Fibroblast of lung (primary cell): Measurements from ENCODE around the gene PCGF5. TPM values are rescaled to one million over a fixed set of nuclear protein-coding genes. Genes with fewer than 3 reads are reported as not detected.

Experiments
- DNase-seq, 2 donors: peaks; one replicate each; pipeline versions ENCODE4 v3.0.0 to v3.0.0-alpha.2; 2010; ENCODE audit warnings: low read depth in 2 of 2
- H2AFZ ChIP-seq: 2 replicates; pipeline ENCODE4 v1.5.1; 2012; ENCODE audit warnings: low read length, control low read depth, inconsistent platforms
- H3K27ac ChIP-seq: 2 replicates; pipeline ENCODE4 v1.5.1; 2011; ENCODE audit warnings: low read length, control low read depth; ENCODE audit not compliant: insufficient read depth
- H3K27me3 ChIP-seq: 2 replicates; pipeline ENCODE4 v1.5.1; 2011; ENCODE audit warnings: mild to moderate bottlenecking, low read length; ENCODE audit not compliant: control insufficient read depth, insufficient read depth
- H3K36me3 ChIP-seq: 2 replicates; pipeline ENCODE4 v1.5.1; 2011; ENCODE audit warnings: low read length; ENCODE audit not compliant: control insufficient read depth, insufficient read depth
- H3K4me1 ChIP-seq: 2 replicates; pipeline ENCODE4 v1.5.1; 2011; ENCODE audit warnings: low read length; ENCODE audit not compliant: control insufficient read depth, insufficient read depth; ENCODE audit errors: extremely low read depth
- H3K4me2 ChIP-seq: 2 replicates; pipeline ENCODE4 v1.5.1; 2011; ENCODE audit warnings: low read length, control low read depth; ENCODE audit not compliant: insufficient read depth; ENCODE audit errors: extremely low read depth
- H3K4me3 ChIP-seq, 4 experiments: fragments of 200-600 bp in 1 of 4; sonication (generic) in 1 of 4; replicated peaks in 1 of 4; 2 replicates each; pipeline ENCODE4 v1.5.1; 2011 to 2016; ENCODE audit warnings: low read length in 4 of 4, low read depth in 3 of 4, mild to moderate bottlenecking in 3 of 4, control low read depth in 2 of 4, inconsistent platforms in 1 of 4, mixed read lengths in 1 of 4; ENCODE audit not compliant: insufficient read depth in 1 of 4; ENCODE audit errors: control extremely low read depth in 1 of 4
- H3K79me2 ChIP-seq: 2 replicates; pipeline ENCODE4 v1.5.1; 2012; ENCODE audit warnings: mild to moderate bottlenecking, low read length, inconsistent platforms; ENCODE audit not compliant: control insufficient read depth, insufficient read depth
- H3K9ac ChIP-seq: 2 replicates; pipeline ENCODE4 v1.5.1; 2011; ENCODE audit warnings: mild to moderate bottlenecking, low read length, control low read depth; ENCODE audit not compliant: insufficient read depth
- H3K9me3 ChIP-seq: 2 replicates; pipeline ENCODE4 v1.5.1; 2012; ENCODE audit warnings: low read depth, low read length; ENCODE audit not compliant: control insufficient read depth, insufficient read depth
- H4K20me1 ChIP-seq: 2 replicates; pipeline ENCODE4 v1.5.1; 2011; ENCODE audit warnings: low read length; ENCODE audit not compliant: control insufficient read depth, insufficient read depth; ENCODE audit errors: extremely low read depth
- EZH2 ChIP-seq: IDR thresholded peaks from 2 replicates; pipeline ENCODE4 v1.5.1; 2012; ENCODE audit warnings: low read length, control low read depth, mild to moderate bottlenecking; ENCODE audit errors: missing control alignments
- polyA plus RNA-seq, 2 donors: library from polyadenylated mRNA; depleted of rRNA in 1 of 2; stranded (reverse) in 1 of 2; unstranded in 1 of 2; fragments of >200 nt; gene quantifications; 2 replicates each; pipeline ENCODE4 v1.2.1, GENCODE V29; 2011 to 2012; ENCODE audit warnings: missing spikeins in 1 of 2
- total RNA-seq: library from RNA; depleted of rRNA; stranded (reverse); fragments of >200 nt; gene quantifications from 2 replicates; pipeline ENCODE4 v1.2.1, GENCODE V29; 2014
- TF ChIP-seq, protein P1 (sequence below), 2 donors: IDR thresholded peaks in 1 of 2; conservative IDR thresholded peaks in 1 of 2; 1 replicate in 1 of 2; 2 replicates in 1 of 2; pipeline ENCODE4 v1.5.1; 2011 to 2012; ENCODE audit warnings: low read length in 2 of 2, control low read depth in 1 of 2, inconsistent platforms in 1 of 2, low read depth in 1 of 2, mild to moderate bottlenecking in 1 of 2

Gene PCGF5
- total and polyA plus RNA-seq, 2 donors (not counting 1 experiment from before 2014, with no cell fraction given) = 31.3 to 31.5 TPM

DNA sequence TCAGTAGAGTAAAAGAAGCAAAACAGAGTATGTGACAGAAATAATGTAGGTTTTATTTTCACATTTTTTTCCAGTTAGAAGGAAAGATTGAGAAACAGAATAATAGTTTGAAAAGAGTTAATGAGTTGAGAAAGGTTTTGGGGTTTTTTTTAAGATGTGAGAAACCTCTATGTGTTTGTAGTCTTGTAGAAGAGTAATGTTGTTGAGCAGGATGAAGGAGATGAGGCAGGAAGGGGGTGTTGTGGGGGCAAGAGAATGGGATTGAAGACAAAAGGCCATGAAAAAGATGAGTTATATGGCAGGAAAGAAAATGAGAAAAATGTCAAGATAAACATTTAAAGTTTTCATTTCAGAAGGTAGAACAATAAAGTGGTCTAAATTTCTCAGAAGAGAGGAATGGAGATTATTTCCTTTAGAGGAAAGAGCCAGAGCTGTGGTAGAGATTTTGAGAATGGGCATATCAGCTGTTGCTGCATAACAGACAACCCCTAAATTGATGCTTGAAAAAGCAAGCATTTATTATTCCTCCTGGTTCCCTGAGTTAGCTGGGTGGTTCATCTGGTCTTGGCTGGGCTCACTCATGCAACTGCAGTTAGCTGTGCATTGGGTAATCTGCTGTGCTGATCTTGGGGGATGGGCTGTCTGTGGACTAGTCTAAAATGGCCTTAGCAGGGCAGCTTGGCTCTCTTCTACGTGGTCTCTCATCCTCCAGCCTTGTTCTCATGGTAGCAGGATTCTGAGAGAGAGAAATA is 27.1 kb downstream of the PCGF5 start:
- H4K20me1 ChIP-seq = no peaks in the 10 kb centered on the region
- H2AFZ ChIP-seq = no peak overlapping the region
- DNase-seq = peak; percentile 39 to 46
- H3K27me3 ChIP-seq = no peaks in the 10 kb centered on the region
- H3K27ac ChIP-seq = no peak overlapping the region
- no peak overlapping the region for H3K4me3 ChIP-seq
- H3K79me2 ChIP-seq = no peaks in the 10 kb centered on the region
- no peaks in the 10 kb centered on the region for H3K36me3 ChIP-seq
- no peaks in the 10 kb centered on the region for H3K4me1 ChIP-seq
- TF ChIP-seq EZH2 = no peak
- TF ChIP-seq, protein P1, sequence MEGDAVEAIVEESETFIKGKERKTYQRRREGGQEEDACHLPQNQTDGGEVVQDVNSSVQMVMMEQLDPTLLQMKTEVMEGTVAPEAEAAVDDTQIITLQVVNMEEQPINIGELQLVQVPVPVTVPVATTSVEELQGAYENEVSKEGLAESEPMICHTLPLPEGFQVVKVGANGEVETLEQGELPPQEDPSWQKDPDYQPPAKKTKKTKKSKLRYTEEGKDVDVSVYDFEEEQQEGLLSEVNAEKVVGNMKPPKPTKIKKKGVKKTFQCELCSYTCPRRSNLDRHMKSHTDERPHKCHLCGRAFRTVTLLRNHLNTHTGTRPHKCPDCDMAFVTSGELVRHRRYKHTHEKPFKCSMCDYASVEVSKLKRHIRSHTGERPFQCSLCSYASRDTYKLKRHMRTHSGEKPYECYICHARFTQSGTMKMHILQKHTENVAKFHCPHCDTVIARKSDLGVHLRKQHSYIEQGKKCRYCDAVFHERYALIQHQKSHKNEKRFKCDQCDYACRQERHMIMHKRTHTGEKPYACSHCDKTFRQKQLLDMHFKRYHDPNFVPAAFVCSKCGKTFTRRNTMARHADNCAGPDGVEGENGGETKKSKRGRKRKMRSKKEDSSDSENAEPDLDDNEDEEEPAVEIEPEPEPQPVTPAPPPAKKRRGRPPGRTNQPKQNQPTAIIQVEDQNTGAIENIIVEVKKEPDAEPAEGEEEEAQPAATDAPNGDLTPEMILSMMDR (conservative IDR thresholded peaks at IDR 0.05 in 1 of 2, IDR thresholded peaks at IDR 0.05 in 1 of 2; ENCODE audit: low read depth in 1 of 2, low read length in 2 of 2) = no peak
- H3K9ac ChIP-seq = no peak overlapping the region
- H3K9me3 ChIP-seq = no peaks in the 10 kb centered on the region
- H3K4me2 ChIP-seq = no peak overlapping the region

- no peaks in the 10 kb centered on the region for H3K36me3 ChIP-seq
- no peaks in the 10 kb centered on the region for H4K20me1 ChIP-seq
- no peak for DNase-seq
- no peaks in the 10 kb centered on the region for H3K4me1 ChIP-seq
- no peak overlapping the region for H2AFZ ChIP-seq
- no peaks in the 10 kb centered on the region for H3K9me3 ChIP-seq
- H3K27me3 ChIP-seq = no peaks in the 10 kb centered on the region
- H3K4me2 ChIP-seq = no peak overlapping the region
- H3K4me3 ChIP-seq = no peak overlapping the region
- H3K27ac ChIP-seq = no peak overlapping the region
- H3K9ac ChIP-seq = no peak overlapping the region
- TF ChIP-seq, protein P1 (conservative IDR thresholded peaks at IDR 0.05 in 1 of 2, IDR thresholded peaks at IDR 0.05 in 1 of 2; ENCODE audit: low read depth in 1 of 2, low read length in 2 of 2) = no peak
- no peak for TF ChIP-seq EZH2
- no peaks in the 10 kb centered on the region for H3K79me2 ChIP-seq
Observed at GRCh38 chr10:91249700-91250099, 29.2 kb downstream of the PCGF5 start.

DNA sequence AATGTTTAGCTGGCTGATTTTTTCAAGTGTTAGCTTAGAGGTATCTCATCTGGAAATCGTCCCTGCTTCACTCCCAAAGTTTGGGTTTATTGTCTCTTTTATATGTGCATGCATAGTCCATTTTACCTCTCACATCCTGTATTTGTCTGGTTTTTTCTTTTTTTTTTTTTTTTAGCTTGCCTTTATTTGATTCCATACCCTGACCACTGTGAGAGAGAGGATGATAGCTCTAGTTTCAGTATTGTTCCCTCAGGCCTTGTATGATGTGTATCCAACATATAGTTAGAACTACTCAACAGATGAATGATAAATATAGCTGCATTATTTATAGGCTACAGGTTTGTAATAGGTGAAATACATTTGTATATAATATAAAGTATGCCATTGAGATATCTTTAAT is 29.9 kb downstream of the PCGF5 start:
- no peaks in the 10 kb centered on the region for H3K79me2 ChIP-seq
- no peak for DNase-seq
- H3K27me3 ChIP-seq = no peaks in the 10 kb centered on the region
- no peak overlapping the region for H3K4me2 ChIP-seq
- no peaks in the 10 kb centered on the region for H3K9me3 ChIP-seq
- H3K27ac ChIP-seq = no peak overlapping the region
- no peaks in the 10 kb centered on the region for H4K20me1 ChIP-seq
- H3K36me3 ChIP-seq = no peaks in the 10 kb centered on the region
- H3K4me3 ChIP-seq = no peak overlapping the region
- no peak for TF ChIP-seq EZH2
- TF ChIP-seq, protein P1 (conservative IDR thresholded peaks at IDR 0.05 in 1 of 2, IDR thresholded peaks at IDR 0.05 in 1 of 2; ENCODE audit: low read depth in 1 of 2, low read length in 2 of 2) = no peak
- no peak overlapping the region for H2AFZ ChIP-seq
- no peak overlapping the region for H3K9ac ChIP-seq
- no peaks in the 10 kb centered on the region for H3K4me1 ChIP-seq
